A549 (cell line): Measurements from ENCODE around the gene SORCS2. TPM values are rescaled to one million over a fixed set of nuclear protein-coding genes. Genes with fewer than 3 reads are reported as not detected.

ENCODE experiments used
- ATAC-seq, 2 experiments: fragments of 200-7000 bp in 1 of 2; fragments of >200 bp in 1 of 2; cut with Nextera tagmentation in 1 of 2; cut with Tn5 transposase in 1 of 2; 3 replicates each; pipeline versions ENCODE4 v1.8.0 to v1.9.1; 2018 to 2020; ENCODE audit warnings: mild to moderate bottlenecking in 1 of 2, moderate library complexity in 1 of 2
- CTCF ChIA-PET: fragments of 300-600 bp; sonication (Branson Sonifier 250); formaldehyde crosslinking; extraction: SDS; loops from one replicate; lab custom pipeline; 2021; ENCODE audit warnings: antibody characterized with exemption, inconsistent platforms; lab: Yijun Ruan, JAX
- POLR2A ChIA-PET: fragments of 350-600 bp; formaldehyde crosslinking; extraction: SDS; loops from one replicate; lab custom pipeline; 2021; ENCODE audit warnings: antibody characterized with exemption, inconsistent platforms; lab: Yijun Ruan, JAX
- DNase-seq, 2 experiments: peaks; one replicate each; pipeline versions ENCODE4 v3.0.0 to v3.0.0-alpha.2; 2011 to 2016; ENCODE audit warnings: low read depth in 1 of 2, low spot score in 1 of 2
- FAIRE-seq: peaks from 2 replicates; lab custom pipeline; 2011; peaks lifted over from hg19 to GRCh38; lab: Jason Lieb, UNC
- H3K27ac ChIP-seq, 2 experiments: fragments of >200 bp; sonication (Bioruptor Twin); formaldehyde crosslinking; 3 replicates each; pipeline ENCODE4 v1.5.1; 2016 to 2017
- H3K4me1 ChIP-seq: fragments of >200 bp; sonication (Bioruptor Twin); formaldehyde crosslinking; 3 replicates; pipeline ENCODE4 v1.6.1; 2016
- H3K4me2 ChIP-seq: fragments of >200 bp; sonication (Bioruptor Twin); formaldehyde crosslinking; 3 replicates; pipeline ENCODE4 v1.6.1; 2016
- H3K4me3 ChIP-seq: fragments of >200 bp; sonication (Bioruptor Twin); formaldehyde crosslinking; 3 replicates; pipeline ENCODE4 v1.5.1; 2016
- H3K9me3 ChIP-seq: fragments of >200 bp; sonication (Bioruptor Twin); formaldehyde crosslinking; 3 replicates; pipeline ENCODE4 v1.6.1; 2016
- E2F6 ChIP-seq: IDR thresholded peaks from 2 replicates; pipeline ENCODE4 v1.6.1; 2012; ENCODE audit warnings: low read depth, borderline replicate concordance
- EHMT2 ChIP-seq: fragments of 200-600 bp; sonication (generic); IDR thresholded peaks from 2 replicates; pipeline ENCODE4 v1.6.1; 2016; ENCODE audit warnings: antibody characterized with exemption, low read depth, mild to moderate bottlenecking, moderate library complexity
- HEYL ChIP-seq: fragments of 250-450 bp; sonication (Bioruptor Pico); IDR thresholded peaks from 2 replicates; pipeline ENCODE4 v1.8.0; 2021; ENCODE audit warnings: mild to moderate bottlenecking, moderate library complexity
- HOXB5 ChIP-seq: fragments of 250-450 bp; sonication (Bioruptor Pico); IDR thresholded peaks from 2 replicates; pipeline ENCODE4 v1.5.0; 2020; ENCODE audit warnings: mild to moderate bottlenecking, moderate library complexity
- KDM1A ChIP-seq: fragments of 200-600 bp; sonication (generic); IDR thresholded peaks from 2 replicates; pipeline ENCODE4 v1.6.1; 2016; ENCODE audit warnings: low read depth, mild to moderate bottlenecking
- KDM5A ChIP-seq: fragments of 200-600 bp; sonication (generic); IDR thresholded peaks from 2 replicates; pipeline ENCODE4 v1.6.1; 2016; ENCODE audit warnings: antibody characterized with exemption, mild to moderate bottlenecking
- MAFK ChIP-seq: fragments of 450-650 bp; IDR thresholded peaks from 2 replicates; pipeline ENCODE4 v1.6.1; 2014; ENCODE audit not compliant: partially characterized antibody
- MAZ ChIP-seq: fragments of 150-350 bp; IDR thresholded peaks from 2 replicates; pipeline ENCODE4 v1.6.1; 2014; ENCODE audit warnings: antibody characterized with exemption, low read depth, low read length, borderline replicate concordance
- NFE2L2 ChIP-seq: fragments of 150-350 bp; conservative IDR thresholded peaks from 2 replicates; pipeline ENCODE4 v1.6.1; 2014; ENCODE audit warnings: low read length
- NPAS2 ChIP-seq: fragments of 250-450 bp; sonication (Bioruptor Pico); IDR thresholded peaks from 2 replicates; pipeline ENCODE4 v1.8.0; 2022; ENCODE audit warnings: mild to moderate bottlenecking, moderate library complexity, borderline replicate concordance
- PBX3 ChIP-seq: IDR thresholded peaks from 2 replicates; pipeline ENCODE4 v1.6.1; 2012
- PHF8 ChIP-seq: fragments of 200-600 bp; sonication (generic); IDR thresholded peaks from 2 replicates; pipeline ENCODE4 v1.6.1; 2016; ENCODE audit warnings: low read depth, mild to moderate bottlenecking, antibody characterized with exemption, moderate library complexity, borderline replicate concordance
- RAD21 ChIP-seq, 2 experiments: fragments of >200 bp in 1 of 2; sonication (Bioruptor Twin) in 1 of 2; formaldehyde crosslinking in 1 of 2; IDR thresholded peaks in 1 of 2; conservative IDR thresholded peaks in 1 of 2; 2 replicates in 1 of 2; 3 replicates in 1 of 2; pipeline ENCODE4 v1.6.1; 2012 to 2018; ENCODE audit warnings: inconsistent platforms in 1 of 2
- RARB ChIP-seq: fragments of 250-450 bp; sonication (Bioruptor Pico); IDR thresholded peaks from 2 replicates; pipeline ENCODE4 v1.8.0; 2021; ENCODE audit warnings: mild to moderate bottlenecking, moderate library complexity
- RCOR1 ChIP-seq: fragments of 150-350 bp; IDR thresholded peaks from 2 replicates; pipeline ENCODE4 v1.6.1; 2014; ENCODE audit warnings: antibody characterized with exemption, low read length, low read depth
- REST ChIP-seq: fragments of 200-600 bp; sonication (generic); IDR thresholded peaks from 2 replicates; pipeline ENCODE4 v1.6.1; 2016; ENCODE audit warnings: antibody characterized with exemption, mild to moderate bottlenecking, moderate library complexity
- SMC3 ChIP-seq: fragments of >200 bp; sonication (Bioruptor Twin); formaldehyde crosslinking; IDR thresholded peaks from 3 replicates; pipeline ENCODE4 v1.6.1; 2018; ENCODE audit warnings: inconsistent platforms
- TFCP2L1 ChIP-seq: fragments of 250-450 bp; sonication (Bioruptor Pico); IDR thresholded peaks from 2 replicates; pipeline ENCODE4 v1.5.0; 2021; ENCODE audit warnings: mild to moderate bottlenecking
- USF2 ChIP-seq: fragments of 450-650 bp; IDR thresholded peaks from 2 replicates; pipeline ENCODE4 v1.6.1; 2014; ENCODE audit warnings: antibody characterized with exemption
- ZC3H11A ChIP-seq: fragments of 450-650 bp; IDR thresholded peaks from 2 replicates; pipeline ENCODE4 v1.6.1; 2014; ENCODE audit warnings: antibody characterized with exemption, mild to moderate bottlenecking
- ZNF302 ChIP-seq: fragments of 250-450 bp; sonication (Bioruptor Pico); IDR thresholded peaks from 2 replicates; pipeline ENCODE4 v1.9.0; 2021; ENCODE audit warnings: inconsistent platforms, mild to moderate bottlenecking, moderate library complexity
- WGBS: methylation state at CpG from one replicate; pipeline ENCODE4 v1.1.6; 2017; ENCODE audit errors: missing lambda C conversion rate; 5-methylcytosine and 5-hydroxymethylcytosine counted together
- polyA plus RNA-seq, 4 experiments: library from polyadenylated mRNA; depleted of rRNA in 3 of 4; stranded (reverse); fragments of >200 nt; fragmentation: RNase III in 1 of 4; extraction: RNeasy Plus Mini Kit Qiagen cat#74134 plus additional on column Dnase treatment in 1 of 4; gene quantifications; 2 replicates in 3 of 4; 3 replicates in 1 of 4; pipeline ENCODE4 v1.2.3, GENCODE V29; 2011 to 2017
- TF ChIP-seq, protein P1 (sequence below): fragments of >200 bp; sonication (Bioruptor Twin); formaldehyde crosslinking; IDR thresholded peaks from 2 replicates; pipeline ENCODE4 v1.6.1; 2016

SORCS2 gene
- polyA plus RNA-seq, 2 of the 4 experiments (the other 2 are of a cell fraction): 1.4 to 4.6 TPM

- TF ChIP-seq HEYL (CRISPR knock-in tag) (no peak), KDM5A (no peak)
These were observed 252.4 kb downstream of the SORCS2 start (continued) for GRCh38 chr4:7444731-7445130.

GRCh38 chr4:7447236-7447635, 254.9 kb downstream of the SORCS2 start:
- Histone ChIP-seq H3K4me1 (no peaks in the 10 kb centered on the region), H3K4me2 (no peak overlapping the region), H3K27ac (no peak overlapping the region), H3K4me3 (no peak overlapping the region), H3K9me3 (no peaks in the 10 kb centered on the region)
- ATAC-seq: no peak
- FAIRE-seq: no peak
- DNase-seq: no peak
- CTCF ChIA-PET: no interaction called here
- POLR2A ChIA-PET: no interaction called here
- 55% methylated on average over 3 of the region's 3 CpGs for WGBS
- TF ChIP-seq EHMT2 (no peak), ZC3H11A (no peak), RAD21 (conservative IDR thresholded peaks at IDR 0.05 in 1 of 2, IDR thresholded peaks at IDR 0.05 in 1 of 2) (no peak), HOXB5 (CRISPR knock-in tag) (no peak), MAZ (no peak), PHF8 (no peak), E2F6 (no peak), SMC3 (no peak), TFCP2L1 (CRISPR knock-in tag) (no peak), ZNF302 (CRISPR knock-in tag) (no peak), RCOR1 (no peak), USF2 (no peak), KDM1A (no peak), REST (no peak), RARB (no peak), NFE2L2 (no peak), NPAS2 (CRISPR knock-in tag) (no peak)
- TF ChIP-seq, protein P1, sequence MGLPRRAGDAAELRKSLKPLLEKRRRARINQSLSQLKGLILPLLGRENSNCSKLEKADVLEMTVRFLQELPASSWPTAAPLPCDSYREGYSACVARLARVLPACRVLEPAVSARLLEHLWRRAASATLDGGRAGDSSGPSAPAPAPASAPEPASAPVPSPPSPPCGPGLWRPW: no peak

- POLR2A ChIA-PET: no interaction called here
- WGBS: 59% methylated on average over 11 of the region's 16 CpGs
- Histone ChIP-seq H3K4me2 (no peak overlapping the region), H3K4me3 (no peak overlapping the region), H3K9me3 (no peaks in the 10 kb centered on the region), H3K4me1 (no peaks in the 10 kb centered on the region), H3K27ac (no peak overlapping the region)
- TF ChIP-seq MAFK (no peak), RCOR1 (no peak), KDM5A (no peak), RAD21 (conservative IDR thresholded peaks at IDR 0.05 in 1 of 2, IDR thresholded peaks at IDR 0.05 in 1 of 2) (no peak), PBX3 (no peak), NPAS2 (CRISPR knock-in tag) (no peak)
- FAIRE-seq (no peak), ATAC-seq (no peak), DNase-seq (no peak)
- CTCF ChIA-PET: no interaction called here
These were observed 255.7 kb downstream of the SORCS2 start for GRCh38 chr4:7448036-7448435.
